GM23338 (cell line): Measurements from ENCODE around the gene GCNT1. TPM values are rescaled to one million over a fixed set of nuclear protein-coding genes. Genes with fewer than 3 reads are reported as not detected.

Experiments
- ATAC-seq: fragments of 200-7000 bp; cut with Tn5 transposase; 3 replicates; pipeline ENCODE4 v1.9.1; 2020
- DNase-seq: peaks from one replicate; pipeline ENCODE4 v3.0.0-alpha.2; 2015; ENCODE audit warnings: low spot score
- H2AFZ ChIP-seq: fragments of 200-600 bp; sonication (generic); 2 replicates; pipeline ENCODE4 v1.8.0; 2016; ENCODE audit warnings: antibody characterized with exemption, mild to moderate bottlenecking, moderate library complexity
- H3F3A ChIP-seq: fragments of 200-600 bp; sonication (generic); replicated peaks from 2 replicates; pipeline ENCODE4 v1.8.0; 2017; ENCODE audit warnings: antibody characterized with exemption, mixed run types, low read depth
- H3K27ac ChIP-seq: fragments of 200-600 bp; sonication (generic); 2 replicates; pipeline ENCODE4 v1.6.1; 2016; ENCODE audit warnings: low read depth
- H3K27me3 ChIP-seq: fragments of 200-600 bp; sonication (generic); 2 replicates; pipeline ENCODE4 v1.8.0; 2016; ENCODE audit warnings: mild to moderate bottlenecking, mixed run types, moderate library complexity; ENCODE audit not compliant: insufficient read depth
- H3K36me3 ChIP-seq: fragments of 200-600 bp; sonication (generic); 2 replicates; pipeline ENCODE4 v1.8.0; 2016; ENCODE audit warnings: mild to moderate bottlenecking; ENCODE audit not compliant: insufficient read depth
- H3K4me1 ChIP-seq: fragments of 200-600 bp; sonication (generic); 2 replicates; pipeline ENCODE4 v1.8.0; 2016; ENCODE audit warnings: mild to moderate bottlenecking, moderate library complexity; ENCODE audit not compliant: insufficient read depth
- H3K4me2 ChIP-seq: fragments of 200-600 bp; sonication (generic); 2 replicates; pipeline ENCODE4 v1.7.1; 2017; ENCODE audit warnings: mixed run types
- H3K4me3 ChIP-seq: fragments of 200-600 bp; sonication (generic); 2 replicates; pipeline ENCODE4 v1.6.1; 2016; ENCODE audit warnings: mixed run types
- H3K79me2 ChIP-seq: fragments of 200-600 bp; sonication (generic); replicated peaks from 2 replicates; pipeline ENCODE4 v1.8.0; 2017; ENCODE audit warnings: mild to moderate bottlenecking; ENCODE audit not compliant: insufficient read depth
- H3K9me2 ChIP-seq: fragments of 200-600 bp; sonication (generic); 2 replicates; pipeline ENCODE4 v1.8.0; 2017; ENCODE audit not compliant: insufficient read depth
- H4K20me1 ChIP-seq: fragments of 200-600 bp; sonication (generic); replicated peaks from 2 replicates; pipeline ENCODE4 v1.8.0; 2017; ENCODE audit warnings: mild to moderate bottlenecking; ENCODE audit not compliant: insufficient read depth
- H3K27ac Mint-ChIP-seq: 2 replicates; pipeline ENCODE4 v1.8.0; 2020; ENCODE audit warnings: inconsistent platforms, mild to moderate bottlenecking, moderate library complexity, mixed read lengths
- H3K27me3 Mint-ChIP-seq: 3 replicates; pipeline ENCODE4 v1.8.0; 2022; ENCODE audit warnings: low read depth, mild to moderate bottlenecking, moderate library complexity, mixed read lengths, inconsistent platforms; ENCODE audit not compliant: insufficient read depth, poor library complexity
- H3K36me3 Mint-ChIP-seq: 3 replicates; pipeline ENCODE4 v1.8.0; 2021; ENCODE audit warnings: low read depth, mild to moderate bottlenecking, inconsistent platforms, moderate library complexity, mixed read lengths
- H3K4me1 Mint-ChIP-seq: 3 replicates; pipeline ENCODE4 v1.8.0; 2020; ENCODE audit warnings: mild to moderate bottlenecking, inconsistent platforms, mixed read lengths
- H3K4me3 Mint-ChIP-seq: 3 replicates; pipeline ENCODE4 v1.8.0; 2021; ENCODE audit warnings: moderate library complexity, mild to moderate bottlenecking, inconsistent platforms, mixed read lengths
- H3K9me3 Mint-ChIP-seq: 3 replicates; pipeline ENCODE4 v1.8.0; 2020; ENCODE audit warnings: moderate library complexity, mild to moderate bottlenecking, inconsistent platforms, mixed read lengths
- CTCF ChIP-seq, 2 experiments: fragments of 200-600 bp in 1 of 2; sonication (generic) in 1 of 2; conservative IDR thresholded peaks; 2 replicates each; pipeline versions ENCODE4 v1.5.1 to v1.6.1; 2016 to 2017; ENCODE audit warnings: antibody characterized with exemption in 2 of 2, low read depth in 2 of 2, mild to moderate bottlenecking in 2 of 2, moderate library complexity in 1 of 2
- EZH2 ChIP-seq: fragments of 200-600 bp; sonication (generic); IDR thresholded peaks from one replicate; pipeline ENCODE4 v1.8.0; 2017; ENCODE audit warnings: antibody characterized with exemption, mild to moderate bottlenecking, low read depth; ENCODE audit not compliant: unreplicated experiment
- EZH2phosphoT487 ChIP-seq: fragments of 200-600 bp; sonication (generic); IDR thresholded peaks from one replicate; pipeline ENCODE4 v1.8.1; 2018; ENCODE audit warnings: antibody characterized with exemption; ENCODE audit not compliant: unreplicated experiment
- POLR2AphosphoS5 ChIP-seq: IDR thresholded peaks from 2 replicates; pipeline ENCODE4 v1.6.1; 2016; ENCODE audit warnings: antibody characterized with exemption, low read depth
- REST ChIP-seq: IDR thresholded peaks from one replicate; pipeline ENCODE4 v1.6.1; 2018; ENCODE audit warnings: antibody characterized with exemption; ENCODE audit not compliant: unreplicated experiment
- ZNF114 ChIP-seq: fragments of 250-450 bp; sonication (Bioruptor Pico); IDR thresholded peaks from 2 replicates; pipeline ENCODE4 v1.5.0; 2020; ENCODE audit warnings: mild to moderate bottlenecking, moderate library complexity
- ZNF331 ChIP-seq: fragments of 250-450 bp; sonication (Bioruptor Pico); IDR thresholded peaks from 2 replicates; pipeline ENCODE4 v1.5.0; 2020; ENCODE audit warnings: low read depth, mild to moderate bottlenecking, moderate library complexity
- polyA plus RNA-seq: library from polyadenylated mRNA; unstranded; fragments of >200 nt; fragmentation: Nextera tagmentation; extraction: Ambion mirVana; gene quantifications from 2 replicates; pipeline ENCODE4 v1.2.1, GENCODE V29; 2016
- total RNA-seq: library from RNA; depleted of rRNA; stranded (reverse); fragments of >200 nt; shearing (Covaris generic); gene quantifications from 2 replicates; pipeline ENCODE4 v1.2.3, GENCODE V29; 2014
- TF ChIP-seq, protein P1 (sequence below): fragments of 250-450 bp; sonication (Bioruptor Pico); IDR thresholded peaks from 2 replicates; pipeline ENCODE4 v1.5.0; 2020; ENCODE audit warnings: mild to moderate bottlenecking, moderate library complexity

GCNT1 gene
- total and polyA plus RNA-seq, 2 experiments from 2014 or later, result 4.2 to 11.4 TPM

- DNase-seq, result peak; percentile 7
- no peak overlapping the region for H2AFZ ChIP-seq
- Mint-ChIP-seq H3K36me3 (no peaks in the 10 kb centered on the region; the same call in 2 of the 3 replicates), H3K4me3 (no peak overlapping the region), H3K9me3 (no peaks in the 10 kb centered on the region; the same call in 2 of the 3 replicates), H3K27ac (no peak overlapping the region), H3K4me1 (peaks cover 9% of the 10 kb centered on the region), H3K27me3 (no peaks in the 10 kb centered on the region)
- H3K27ac ChIP-seq, result no peak overlapping the region
- H4K20me1 ChIP-seq, result no peaks in the 10 kb centered on the region
- no peaks in the 10 kb centered on the region for H3K27me3 ChIP-seq
- no peaks in the 10 kb centered on the region for H3K79me2 ChIP-seq
- ATAC-seq, result no peak
- H3K9me2 ChIP-seq, result peaks cover 7% of the 10 kb centered on the region; the same call in 1 of the 2 replicates
- peaks cover 7% of the 10 kb centered on the region; the same call in 1 of the 2 replicates for H3K4me1 ChIP-seq
- TF ChIP-seq POLR2AphosphoS5 (no peak), REST (no peak), EZH2 (no peak), CTCF (conservative IDR thresholded peaks at IDR 0.05; ENCODE audit: low read depth in 2 of 2) (no peak), ZNF331 (CRISPR knock-in tag) (no peak), EZH2phosphoT487 (no peak), ZNF114 (no peak)
- TF ChIP-seq, protein P1, sequence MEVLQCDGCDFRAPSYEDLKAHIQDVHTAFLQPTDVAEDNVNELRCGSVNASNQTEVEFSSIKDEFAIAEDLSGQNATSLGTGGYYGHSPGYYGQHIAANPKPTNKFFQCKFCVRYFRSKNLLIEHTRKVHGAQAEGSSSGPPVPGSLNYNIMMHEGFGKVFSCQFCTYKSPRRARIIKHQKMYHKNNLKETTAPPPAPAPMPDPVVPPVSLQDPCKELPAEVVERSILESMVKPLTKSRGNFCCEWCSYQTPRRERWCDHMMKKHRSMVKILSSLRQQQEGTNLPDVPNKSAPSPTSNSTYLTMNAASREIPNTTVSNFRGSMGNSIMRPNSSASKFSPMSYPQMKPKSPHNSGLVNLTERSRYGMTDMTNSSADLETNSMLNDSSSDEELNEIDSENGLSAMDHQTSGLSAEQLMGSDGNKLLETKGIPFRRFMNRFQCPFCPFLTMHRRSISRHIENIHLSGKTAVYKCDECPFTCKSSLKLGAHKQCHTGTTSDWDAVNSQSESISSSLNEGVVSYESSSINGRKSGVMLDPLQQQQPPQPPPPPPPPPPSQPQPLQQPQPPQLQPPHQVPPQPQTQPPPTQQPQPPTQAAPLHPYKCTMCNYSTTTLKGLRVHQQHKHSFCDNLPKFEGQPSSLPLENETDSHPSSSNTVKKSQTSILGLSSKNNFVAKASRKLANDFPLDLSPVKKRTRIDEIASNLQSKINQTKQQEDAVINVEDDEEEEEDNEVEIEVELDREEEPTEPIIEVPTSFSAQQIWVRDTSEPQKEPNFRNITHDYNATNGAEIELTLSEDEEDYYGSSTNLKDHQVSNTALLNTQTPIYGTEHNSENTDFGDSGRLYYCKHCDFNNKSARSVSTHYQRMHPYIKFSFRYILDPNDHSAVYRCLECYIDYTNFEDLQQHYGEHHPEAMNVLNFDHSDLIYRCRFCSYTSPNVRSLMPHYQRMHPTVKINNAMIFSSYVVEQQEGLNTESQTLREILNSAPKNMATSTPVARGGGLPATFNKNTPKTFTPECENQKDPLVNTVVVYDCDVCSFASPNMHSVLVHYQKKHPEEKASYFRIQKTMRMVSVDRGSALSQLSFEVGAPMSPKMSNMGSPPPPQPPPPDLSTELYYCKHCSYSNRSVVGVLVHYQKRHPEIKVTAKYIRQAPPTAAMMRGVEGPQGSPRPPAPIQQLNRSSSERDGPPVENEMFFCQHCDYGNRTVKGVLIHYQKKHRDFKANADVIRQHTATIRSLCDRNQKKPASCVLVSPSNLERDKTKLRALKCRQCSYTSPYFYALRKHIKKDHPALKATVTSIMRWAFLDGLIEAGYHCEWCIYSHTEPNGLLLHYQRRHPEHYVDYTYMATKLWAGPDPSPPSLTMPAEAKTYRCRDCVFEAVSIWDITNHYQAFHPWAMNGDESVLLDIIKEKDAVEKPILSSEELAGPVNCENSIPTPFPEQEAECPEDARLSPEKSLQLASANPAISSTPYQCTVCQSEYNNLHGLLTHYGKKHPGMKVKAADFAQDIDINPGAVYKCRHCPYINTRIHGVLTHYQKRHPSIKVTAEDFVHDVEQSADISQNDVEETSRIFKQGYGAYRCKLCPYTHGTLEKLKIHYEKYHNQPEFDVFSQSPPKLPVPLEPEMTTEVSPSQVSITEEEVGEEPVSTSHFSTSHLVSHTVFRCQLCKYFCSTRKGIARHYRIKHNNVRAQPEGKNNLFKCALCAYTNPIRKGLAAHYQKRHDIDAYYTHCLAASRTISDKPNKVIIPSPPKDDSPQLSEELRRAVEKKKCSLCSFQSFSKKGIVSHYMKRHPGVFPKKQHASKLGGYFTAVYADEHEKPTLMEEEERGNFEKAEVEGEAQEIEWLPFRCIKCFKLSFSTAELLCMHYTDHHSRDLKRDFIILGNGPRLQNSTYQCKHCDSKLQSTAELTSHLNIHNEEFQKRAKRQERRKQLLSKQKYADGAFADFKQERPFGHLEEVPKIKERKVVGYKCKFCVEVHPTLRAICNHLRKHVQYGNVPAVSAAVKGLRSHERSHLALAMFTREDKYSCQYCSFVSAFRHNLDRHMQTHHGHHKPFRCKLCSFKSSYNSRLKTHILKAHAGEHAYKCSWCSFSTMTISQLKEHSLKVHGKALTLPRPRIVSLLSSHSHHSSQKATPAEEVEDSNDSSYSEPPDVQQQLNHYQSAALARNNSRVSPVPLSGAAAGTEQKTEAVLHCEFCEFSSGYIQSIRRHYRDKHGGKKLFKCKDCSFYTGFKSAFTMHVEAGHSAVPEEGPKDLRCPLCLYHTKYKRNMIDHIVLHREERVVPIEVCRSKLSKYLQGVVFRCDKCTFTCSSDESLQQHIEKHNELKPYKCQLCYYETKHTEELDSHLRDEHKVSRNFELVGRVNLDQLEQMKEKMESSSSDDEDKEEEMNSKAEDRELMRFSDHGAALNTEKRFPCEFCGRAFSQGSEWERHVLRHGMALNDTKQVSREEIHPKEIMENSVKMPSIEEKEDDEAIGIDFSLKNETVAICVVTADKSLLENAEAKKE, result no peak
- H3K4me3 ChIP-seq, result no peak overlapping the region
- no peaks in the 10 kb centered on the region for H3F3A ChIP-seq
- no peaks in the 10 kb centered on the region; the same call in 1 of the 2 replicates for H3K36me3 ChIP-seq
- H3K4me2 ChIP-seq, result no peak overlapping the region
Observed at GRCh38 chr9:76542360-76542759, 83.4 kb downstream of the GCNT1 start.
